GM13977 (cell line): Measurements from ENCODE around the gene BLOC1S1.
A peak's percentile ranks its signal among the peaks of the same experiment; 100 is the strongest.

ENCODE experiments used
- DNase-seq: peaks from one replicate; pipeline ENCODE4 v3.0.0; 2012; ENCODE audit warnings: low spot score
- in situ Hi-C: fragments of 300-500 bp; cut with MboI; formaldehyde crosslinking; loops from one replicate; pipeline ENCODE4 v1.12.0; 2022; ENCODE audit warnings: low sequenced_read_pairs, low pct_unique_long_range_greater_than_20kb, mixed read lengths, inconsistent platforms; ENCODE audit not compliant: unreplicated experiment
- TF ChIP-seq, protein P1 (sequence below): IDR thresholded peaks from 2 replicates; pipeline ENCODE4 v1.5.1; 2012; ENCODE audit warnings: mild to moderate bottlenecking, control low read depth; ENCODE audit not compliant: insufficient read depth; ENCODE audit errors: extremely low read depth, missing control alignments

BLOC1S1 gene

DNA sequence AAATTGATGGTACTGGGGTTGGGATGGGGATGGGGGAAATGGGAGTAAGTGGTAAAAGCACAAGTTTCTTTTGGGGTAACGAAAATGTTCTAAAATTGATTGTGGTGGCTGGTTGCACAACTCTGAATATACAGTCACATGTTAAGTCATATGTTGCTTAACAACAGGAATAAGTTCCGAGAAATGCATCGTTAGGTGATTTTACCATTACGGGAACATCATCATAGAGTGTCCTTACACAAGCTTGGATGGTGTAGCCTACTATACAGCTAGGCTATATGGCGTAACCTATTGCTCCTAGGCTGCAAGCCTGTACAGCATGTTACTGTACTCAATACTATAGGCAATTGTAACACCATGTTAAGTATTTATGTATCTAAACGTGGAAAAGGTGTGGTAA, 39.1 kb upstream of the BLOC1S1 start:
- no peak for DNase-seq
- in situ Hi-C loops, result no loop called here

DNA sequence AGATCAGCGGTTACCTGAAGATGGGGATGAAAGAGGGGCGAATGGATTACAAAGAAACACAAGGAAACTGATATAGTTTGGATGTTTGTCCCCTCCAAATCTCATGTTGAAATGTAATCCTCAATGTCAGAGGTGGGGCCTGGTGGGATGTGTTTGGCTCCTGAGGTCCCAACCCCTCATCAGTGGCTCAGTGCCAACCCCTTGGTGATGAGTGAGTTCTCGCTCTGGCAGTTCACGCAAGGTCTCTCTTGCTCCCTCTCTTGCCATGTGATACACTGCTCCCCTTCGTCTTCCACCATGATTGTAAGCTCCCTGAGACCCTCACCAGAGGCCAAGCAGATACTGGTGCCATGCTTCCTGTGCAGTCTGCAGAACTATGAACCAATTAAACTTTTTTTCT, 36.2 kb upstream of the BLOC1S1 start:
- in situ Hi-C loops, result no loop called here
- DNase-seq, result no peak
- TF ChIP-seq, protein P1, sequence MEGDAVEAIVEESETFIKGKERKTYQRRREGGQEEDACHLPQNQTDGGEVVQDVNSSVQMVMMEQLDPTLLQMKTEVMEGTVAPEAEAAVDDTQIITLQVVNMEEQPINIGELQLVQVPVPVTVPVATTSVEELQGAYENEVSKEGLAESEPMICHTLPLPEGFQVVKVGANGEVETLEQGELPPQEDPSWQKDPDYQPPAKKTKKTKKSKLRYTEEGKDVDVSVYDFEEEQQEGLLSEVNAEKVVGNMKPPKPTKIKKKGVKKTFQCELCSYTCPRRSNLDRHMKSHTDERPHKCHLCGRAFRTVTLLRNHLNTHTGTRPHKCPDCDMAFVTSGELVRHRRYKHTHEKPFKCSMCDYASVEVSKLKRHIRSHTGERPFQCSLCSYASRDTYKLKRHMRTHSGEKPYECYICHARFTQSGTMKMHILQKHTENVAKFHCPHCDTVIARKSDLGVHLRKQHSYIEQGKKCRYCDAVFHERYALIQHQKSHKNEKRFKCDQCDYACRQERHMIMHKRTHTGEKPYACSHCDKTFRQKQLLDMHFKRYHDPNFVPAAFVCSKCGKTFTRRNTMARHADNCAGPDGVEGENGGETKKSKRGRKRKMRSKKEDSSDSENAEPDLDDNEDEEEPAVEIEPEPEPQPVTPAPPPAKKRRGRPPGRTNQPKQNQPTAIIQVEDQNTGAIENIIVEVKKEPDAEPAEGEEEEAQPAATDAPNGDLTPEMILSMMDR, result no peak

More for the DNA sequence above, 39.1 kb upstream of the BLOC1S1 start:
- TF ChIP-seq, protein P1, result no peak

DNA sequence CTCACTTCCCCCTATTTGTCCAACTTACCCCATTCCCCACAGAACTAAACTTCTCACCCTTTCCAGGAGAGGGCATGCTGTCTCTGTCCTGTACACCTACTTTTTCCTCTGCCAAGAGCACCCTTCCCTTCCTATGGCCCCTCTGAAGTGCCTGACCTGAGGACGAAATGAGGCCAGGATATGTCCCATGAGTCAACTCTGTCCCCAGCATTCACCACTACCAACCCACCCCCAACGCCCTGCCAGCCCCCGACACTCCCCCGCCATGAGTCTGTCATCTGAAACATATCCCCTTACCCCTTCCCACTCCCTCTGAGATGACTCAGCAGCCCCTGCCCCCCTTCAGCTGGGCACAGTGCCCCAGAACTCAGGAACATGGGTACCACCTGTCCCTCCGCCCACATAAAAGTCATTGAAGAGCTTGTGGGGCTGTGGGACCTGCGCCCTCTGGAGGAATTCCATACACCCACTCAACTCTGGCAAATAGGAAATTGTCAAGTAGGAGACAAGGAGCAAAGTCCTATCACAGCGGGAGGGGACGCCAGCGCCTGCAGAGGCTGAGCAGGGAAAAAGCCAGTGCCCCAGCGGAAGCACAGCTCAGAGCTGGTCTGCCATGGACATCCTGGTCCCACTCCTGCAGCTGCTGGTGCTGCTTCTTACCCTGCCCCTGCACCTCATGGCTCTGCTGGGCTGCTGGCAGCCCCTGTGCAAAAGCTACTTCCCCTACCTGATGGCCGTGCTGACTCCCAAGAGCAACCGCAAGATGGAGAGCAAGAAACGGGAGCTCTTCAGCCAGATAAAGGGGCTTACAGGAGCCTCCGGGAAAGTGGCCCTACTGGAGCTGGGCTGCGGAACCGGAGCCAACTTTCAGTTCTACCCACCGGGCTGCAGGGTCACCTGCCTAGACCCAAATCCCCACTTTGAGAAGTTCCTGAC, 34.4 kb upstream of the BLOC1S1 start:
- in situ Hi-C loops, result no loop called here
- no peak for DNase-seq
- TF ChIP-seq, protein P1, result peak; percentile 23

DNA sequence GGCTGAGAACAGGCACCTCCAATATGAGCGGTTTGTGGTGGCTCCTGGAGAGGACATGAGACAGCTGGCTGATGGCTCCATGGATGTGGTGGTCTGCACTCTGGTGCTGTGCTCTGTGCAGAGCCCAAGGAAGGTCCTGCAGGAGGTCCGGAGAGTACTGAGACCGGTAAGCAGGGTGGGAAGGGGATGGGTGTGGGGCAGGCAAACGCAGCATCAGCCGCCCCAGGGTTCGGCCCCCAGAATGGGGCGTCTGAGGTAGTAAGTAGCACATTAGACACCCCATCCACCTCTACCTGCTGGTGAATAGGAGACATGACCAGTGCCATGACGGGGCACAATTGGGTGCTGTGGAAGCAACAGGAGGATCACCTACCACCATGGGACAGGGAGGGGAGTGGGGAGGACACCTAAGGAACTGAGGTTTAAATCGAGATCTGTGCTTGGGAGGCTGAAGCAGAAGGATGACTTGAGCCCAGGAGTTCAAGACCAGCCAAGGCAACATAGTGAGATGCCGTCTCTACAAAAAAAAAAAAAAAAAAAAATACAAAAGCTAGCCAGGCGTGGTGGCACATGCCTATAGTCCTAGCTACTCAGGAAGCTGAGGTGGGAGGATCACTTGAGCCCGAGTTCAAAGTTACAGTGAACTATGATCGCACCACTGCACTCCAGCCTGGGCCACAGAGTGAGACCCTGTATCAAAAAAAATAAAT, 33.6 kb upstream of the BLOC1S1 start:
- DNase-seq, result no peak
- in situ Hi-C loops, result no loop called here
- TF ChIP-seq, protein P1, result no peak

DNA sequence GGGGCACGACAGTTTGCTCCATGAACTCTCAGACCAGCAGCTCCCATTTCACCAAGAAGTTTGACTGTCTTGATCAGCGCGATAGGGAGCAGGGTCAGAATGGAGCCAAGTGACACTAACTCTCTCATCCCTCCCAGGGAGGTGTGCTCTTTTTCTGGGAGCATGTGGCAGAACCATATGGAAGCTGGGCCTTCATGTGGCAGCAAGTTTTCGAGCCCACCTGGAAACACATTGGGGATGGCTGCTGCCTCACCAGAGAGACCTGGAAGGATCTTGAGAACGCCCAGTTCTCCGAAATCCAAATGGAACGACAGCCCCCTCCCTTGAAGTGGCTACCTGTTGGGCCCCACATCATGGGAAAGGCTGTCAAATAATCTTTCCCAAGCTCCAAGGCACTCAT, 32.2 kb upstream of the BLOC1S1 start:
- DNase-seq, result no peak
- in situ Hi-C loops, result no loop called here
- TF ChIP-seq, protein P1, result no peak

DNA sequence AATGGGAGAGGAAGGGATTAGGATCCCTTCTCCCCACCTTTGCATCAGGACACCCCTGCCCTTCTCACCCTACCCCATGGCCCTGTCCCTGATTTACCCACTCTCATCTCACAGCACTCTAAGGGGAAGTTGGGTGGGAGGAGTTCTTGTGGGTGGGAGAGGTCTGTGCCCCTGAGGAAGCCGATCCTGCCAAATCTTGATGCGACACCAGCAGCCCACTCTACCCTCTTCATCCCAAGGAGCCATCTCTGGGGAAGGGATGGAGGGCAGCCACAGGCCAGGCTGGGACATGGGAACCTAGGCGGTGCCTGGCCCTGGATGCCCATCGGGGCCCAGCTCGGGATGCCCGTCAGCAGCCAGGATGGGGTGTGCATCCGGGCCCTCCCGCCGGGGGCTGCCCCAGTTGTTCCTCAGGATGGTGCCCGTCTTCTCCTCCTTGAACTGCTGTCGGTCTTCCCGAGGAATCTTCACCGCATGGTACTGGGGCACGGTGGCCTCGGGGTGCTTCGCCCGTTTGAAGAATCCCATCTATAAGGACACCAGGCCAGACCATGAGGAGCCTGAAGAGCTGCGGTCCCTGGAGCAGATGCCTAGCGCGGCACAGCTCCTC, 31.0 kb upstream of the BLOC1S1 start:
- in situ Hi-C loops, result no loop called here
- TF ChIP-seq, protein P1, result no peak
- no peak for DNase-seq
